Stomach (tissue), 4 donors: Measurements from ENCODE around the gene CEP57L1.

Experiments used
- POLR2A ChIP-seq, 4 donors: fragments of 450-650 bp; IDR thresholded peaks; one replicate each; pipeline ENCODE4 v1.6.1; 2016; ENCODE audit warnings: antibody characterized with exemption in 4 of 4, control low read depth in 2 of 4, mild to moderate bottlenecking in 1 of 4, moderate library complexity in 1 of 4
- TF ChIP-seq, protein P1 (sequence below), 7 experiments: fragments of 450-650 bp in 4 of 7; fragments of 200-600 bp in 3 of 7; sonication (generic) in 3 of 7; IDR thresholded peaks; one replicate each; pipeline ENCODE4 v1.5.1; 2016 to 2019; ENCODE audit warnings: antibody characterized with exemption in 7 of 7, control low read depth in 2 of 7, mild to moderate bottlenecking in 1 of 7

- TF ChIP-seq, protein P1, sequence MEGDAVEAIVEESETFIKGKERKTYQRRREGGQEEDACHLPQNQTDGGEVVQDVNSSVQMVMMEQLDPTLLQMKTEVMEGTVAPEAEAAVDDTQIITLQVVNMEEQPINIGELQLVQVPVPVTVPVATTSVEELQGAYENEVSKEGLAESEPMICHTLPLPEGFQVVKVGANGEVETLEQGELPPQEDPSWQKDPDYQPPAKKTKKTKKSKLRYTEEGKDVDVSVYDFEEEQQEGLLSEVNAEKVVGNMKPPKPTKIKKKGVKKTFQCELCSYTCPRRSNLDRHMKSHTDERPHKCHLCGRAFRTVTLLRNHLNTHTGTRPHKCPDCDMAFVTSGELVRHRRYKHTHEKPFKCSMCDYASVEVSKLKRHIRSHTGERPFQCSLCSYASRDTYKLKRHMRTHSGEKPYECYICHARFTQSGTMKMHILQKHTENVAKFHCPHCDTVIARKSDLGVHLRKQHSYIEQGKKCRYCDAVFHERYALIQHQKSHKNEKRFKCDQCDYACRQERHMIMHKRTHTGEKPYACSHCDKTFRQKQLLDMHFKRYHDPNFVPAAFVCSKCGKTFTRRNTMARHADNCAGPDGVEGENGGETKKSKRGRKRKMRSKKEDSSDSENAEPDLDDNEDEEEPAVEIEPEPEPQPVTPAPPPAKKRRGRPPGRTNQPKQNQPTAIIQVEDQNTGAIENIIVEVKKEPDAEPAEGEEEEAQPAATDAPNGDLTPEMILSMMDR (IDR thresholded peaks at IDR 0.05) = no peak
- no peak for TF ChIP-seq POLR2A (IDR thresholded peaks at IDR 0.05)
Observed at GRCh38 chr6:109174916-109175315, 79.6 kb downstream of the CEP57L1 start.
